Nephron (organoid): ENCODE data around the gene MYADML2.

ENCODE experiments used
- H3K27ac Mint-ChIP-seq, 3 experiments: 2 replicates each; pipeline ENCODE4 v1.8.0; 2020; ENCODE audit warnings: mixed read lengths in 3 of 3, mild to moderate bottlenecking in 2 of 3, moderate library complexity in 1 of 3
- H3K27me3 Mint-ChIP-seq: 2 replicates; pipeline ENCODE4 v1.8.0; 2021; ENCODE audit warnings: low read depth, mild to moderate bottlenecking, moderate library complexity, mixed read lengths
- H3K36me3 Mint-ChIP-seq: 2 replicates; pipeline ENCODE4 v1.8.0; 2020; ENCODE audit warnings: low read depth, mixed read lengths
- H3K4me1 Mint-ChIP-seq: 2 replicates; pipeline ENCODE4 v1.8.0; 2020; ENCODE audit warnings: mixed read lengths
- H3K4me3 Mint-ChIP-seq, 3 experiments: 2 replicates each; pipeline ENCODE4 v1.8.0; 2020; ENCODE audit warnings: mild to moderate bottlenecking in 3 of 3, mixed read lengths in 3 of 3, moderate library complexity in 2 of 3
- H3K9me3 Mint-ChIP-seq: 2 replicates; pipeline ENCODE4 v1.8.0; 2020; ENCODE audit warnings: mixed read lengths
- TF ChIP-seq, protein P1 (sequence below), 3 experiments: fragments of 200-600 bp; sonication (generic); IDR thresholded peaks; one replicate each; pipeline ENCODE4 v1.5.0; 2021; ENCODE audit warnings: antibody characterized with exemption in 3 of 3; ENCODE audit not compliant: unreplicated experiment in 3 of 3

The MYADML2 gene

DNA sequence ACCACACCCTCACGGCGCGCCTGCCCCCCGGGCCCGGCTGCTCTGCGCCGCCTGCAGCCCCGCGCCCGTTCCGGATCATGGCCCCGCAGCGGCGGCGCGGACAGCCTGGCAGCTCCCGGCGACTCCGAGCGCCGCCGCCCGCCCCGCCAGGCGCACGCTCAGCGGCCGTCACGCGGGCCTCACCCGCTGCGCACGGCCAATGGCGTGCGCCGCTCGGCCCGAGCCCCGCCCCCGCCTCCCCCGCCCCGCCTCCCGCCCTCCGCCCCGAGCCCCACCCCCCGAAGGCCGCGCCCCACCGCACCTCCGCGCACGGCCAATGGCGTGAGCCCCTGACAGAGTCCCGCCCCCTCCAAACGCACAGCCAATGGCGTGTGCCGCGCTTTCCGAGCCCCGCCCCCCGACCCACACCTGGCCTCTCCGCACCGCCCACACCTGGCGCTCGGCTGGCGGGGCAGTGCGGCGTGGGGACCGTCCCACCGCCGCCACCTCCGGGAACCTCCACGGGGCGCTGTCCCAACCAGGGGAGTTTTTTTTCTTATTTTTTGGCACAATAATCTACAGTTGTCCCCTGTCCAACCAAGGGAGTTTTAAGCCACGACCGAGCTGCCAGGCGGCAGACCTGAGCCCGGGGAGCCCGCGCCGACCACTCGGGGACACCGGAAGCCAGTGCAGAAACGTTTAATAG is 35.6 kb downstream of the MYADML2 start, which contains the start of gene PCYT2:
Gene PCYT2 (minus strand): TSS at position 123 of the 685 bp plus-strand sequence. CDS start 44 bp downstream, at position 79.
- TF ChIP-seq, protein P1, sequence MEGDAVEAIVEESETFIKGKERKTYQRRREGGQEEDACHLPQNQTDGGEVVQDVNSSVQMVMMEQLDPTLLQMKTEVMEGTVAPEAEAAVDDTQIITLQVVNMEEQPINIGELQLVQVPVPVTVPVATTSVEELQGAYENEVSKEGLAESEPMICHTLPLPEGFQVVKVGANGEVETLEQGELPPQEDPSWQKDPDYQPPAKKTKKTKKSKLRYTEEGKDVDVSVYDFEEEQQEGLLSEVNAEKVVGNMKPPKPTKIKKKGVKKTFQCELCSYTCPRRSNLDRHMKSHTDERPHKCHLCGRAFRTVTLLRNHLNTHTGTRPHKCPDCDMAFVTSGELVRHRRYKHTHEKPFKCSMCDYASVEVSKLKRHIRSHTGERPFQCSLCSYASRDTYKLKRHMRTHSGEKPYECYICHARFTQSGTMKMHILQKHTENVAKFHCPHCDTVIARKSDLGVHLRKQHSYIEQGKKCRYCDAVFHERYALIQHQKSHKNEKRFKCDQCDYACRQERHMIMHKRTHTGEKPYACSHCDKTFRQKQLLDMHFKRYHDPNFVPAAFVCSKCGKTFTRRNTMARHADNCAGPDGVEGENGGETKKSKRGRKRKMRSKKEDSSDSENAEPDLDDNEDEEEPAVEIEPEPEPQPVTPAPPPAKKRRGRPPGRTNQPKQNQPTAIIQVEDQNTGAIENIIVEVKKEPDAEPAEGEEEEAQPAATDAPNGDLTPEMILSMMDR (IDR thresholded peaks at IDR 0.05; ENCODE audit: unreplicated experiment in 3 of 3), result peak in 1 of 3 experiments; percentile 9
- Mint-ChIP-seq H3K36me3 (peaks cover 17% of the 10 kb centered on the region), H3K9me3 (no peaks in the 10 kb centered on the region), H3K4me3 (peak within 1 kb of the TSS; percentile 84 to 90 (median 89)), H3K27ac (peak within 1 kb of the TSS in 1 of 3 experiments; percentile 69), H3K27me3 (no peaks in the 10 kb centered on the region), H3K4me1 (no peaks in the 10 kb centered on the region)

DNA sequence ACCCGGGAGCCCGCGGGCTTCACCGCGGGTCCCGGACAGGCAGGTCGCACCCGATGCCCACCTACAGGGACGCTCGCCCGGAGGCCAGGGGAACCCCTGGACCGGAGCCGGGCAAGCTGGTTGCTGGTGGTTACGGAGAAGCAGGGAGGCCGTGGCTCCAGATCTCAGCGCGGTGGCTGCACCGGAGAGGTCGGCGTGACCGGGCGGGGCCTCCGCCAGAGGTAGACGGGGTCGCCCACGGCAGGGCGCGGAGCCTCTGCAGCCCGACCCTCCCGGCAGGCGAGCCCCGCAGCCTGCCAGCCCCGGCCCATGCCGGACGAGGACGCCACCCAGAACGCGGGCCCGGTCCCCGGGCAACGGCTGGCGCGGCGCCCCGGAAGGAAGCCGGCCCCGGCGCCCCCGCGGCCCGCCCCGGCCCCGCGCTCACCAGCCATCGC is 36.2 kb downstream of the MYADML2 start:
- Mint-ChIP-seq H3K27me3 (no peaks in the 10 kb centered on the region), H3K36me3 (peaks cover 13% of the 10 kb centered on the region), H3K9me3 (no peaks in the 10 kb centered on the region), H3K27ac (peak overlapping the region in 1 of 3 experiments; percentile 69), H3K4me3 (peak overlapping the region; percentile 84 to 90 (median 89)), H3K4me1 (no peaks in the 10 kb centered on the region)
- TF ChIP-seq, protein P1 (IDR thresholded peaks at IDR 0.05; ENCODE audit: unreplicated experiment in 3 of 3), result no peak

DNA sequence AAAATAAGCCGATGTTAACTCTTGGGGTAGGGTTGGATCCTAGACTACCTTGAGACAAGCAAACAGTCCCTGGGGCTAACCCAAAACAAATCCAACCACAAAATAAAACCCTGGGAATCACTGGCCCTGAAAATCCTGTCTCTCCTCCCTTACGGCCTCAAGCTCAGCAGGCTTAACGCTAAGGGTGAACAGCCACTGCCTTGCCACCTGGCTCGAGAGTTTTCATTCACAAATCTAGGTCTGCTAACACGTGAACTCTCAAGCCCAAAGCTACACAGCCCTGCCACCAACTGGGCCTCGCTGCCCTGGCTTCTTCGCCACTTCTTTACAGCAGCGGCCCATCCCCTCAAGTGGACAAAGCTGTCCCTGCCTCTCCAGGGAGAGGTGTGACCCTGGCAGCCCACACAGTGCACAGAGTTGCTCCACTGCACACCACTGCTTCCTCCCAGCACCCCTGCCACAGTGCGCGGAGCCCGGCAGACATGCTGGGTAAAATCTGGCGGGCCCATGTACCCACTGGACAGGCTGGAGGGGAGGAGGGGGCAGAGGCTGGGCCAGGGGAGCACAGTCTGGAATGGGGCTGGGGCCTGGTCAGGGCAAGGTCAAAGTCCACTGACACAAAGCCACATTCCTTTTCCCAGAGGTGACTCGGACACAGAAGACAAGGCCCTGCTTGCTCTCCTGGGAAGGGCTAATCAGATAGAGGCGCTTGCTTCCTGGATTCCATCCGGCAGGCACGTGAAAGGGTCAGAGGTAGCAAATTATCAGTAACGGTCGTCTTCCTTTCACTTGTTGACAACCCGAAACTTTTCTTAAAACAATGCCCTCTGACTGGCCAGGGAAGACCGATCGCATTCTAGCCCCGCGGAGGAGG is 36.8 kb downstream of the MYADML2 start:
- H3K4me1 Mint-ChIP-seq, result no peaks in the 10 kb centered on the region
- no peaks in the 10 kb centered on the region for H3K9me3 Mint-ChIP-seq
- TF ChIP-seq, protein P1 (IDR thresholded peaks at IDR 0.05; ENCODE audit: unreplicated experiment in 3 of 3), result no peak
- peak overlapping the region in 1 of 3 experiments; percentile 69 for H3K27ac Mint-ChIP-seq
- H3K4me3 Mint-ChIP-seq, result peak overlapping the region; percentile 84 to 90 (median 89)
- no peaks in the 10 kb centered on the region for H3K27me3 Mint-ChIP-seq
- peaks cover 10% of the 10 kb centered on the region for H3K36me3 Mint-ChIP-seq

DNA sequence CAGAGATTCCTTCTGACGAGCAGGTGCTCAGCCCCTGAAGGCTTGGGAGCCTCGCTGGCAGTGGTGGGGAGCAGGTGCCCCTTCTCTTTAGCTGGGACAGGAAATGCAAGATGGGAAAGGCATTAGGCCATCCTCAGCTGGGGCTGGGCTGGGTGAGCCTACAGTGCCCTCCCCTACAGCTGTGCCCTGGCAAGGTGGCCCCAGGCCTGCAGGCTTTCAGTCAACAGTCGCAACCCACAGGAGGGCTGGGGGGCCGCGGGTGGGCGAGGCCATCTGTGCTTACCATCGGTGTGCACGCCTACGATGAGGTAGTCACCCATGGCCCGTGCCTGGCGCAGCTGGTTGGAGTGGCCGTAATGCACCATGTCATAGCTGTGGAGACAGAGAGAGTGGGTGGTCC is 37.8 kb downstream of the MYADML2 start:
- Mint-ChIP-seq H3K4me1 (no peaks in the 10 kb centered on the region), H3K36me3 (peaks cover 10% of the 10 kb centered on the region), H3K9me3 (no peaks in the 10 kb centered on the region), H3K27me3 (no peaks in the 10 kb centered on the region), H3K27ac (no peak overlapping the region), H3K4me3 (peak overlapping the region; percentile 57 to 90 (median 89))
- TF ChIP-seq, protein P1 (IDR thresholded peaks at IDR 0.05; ENCODE audit: unreplicated experiment in 3 of 3), result no peak

DNA sequence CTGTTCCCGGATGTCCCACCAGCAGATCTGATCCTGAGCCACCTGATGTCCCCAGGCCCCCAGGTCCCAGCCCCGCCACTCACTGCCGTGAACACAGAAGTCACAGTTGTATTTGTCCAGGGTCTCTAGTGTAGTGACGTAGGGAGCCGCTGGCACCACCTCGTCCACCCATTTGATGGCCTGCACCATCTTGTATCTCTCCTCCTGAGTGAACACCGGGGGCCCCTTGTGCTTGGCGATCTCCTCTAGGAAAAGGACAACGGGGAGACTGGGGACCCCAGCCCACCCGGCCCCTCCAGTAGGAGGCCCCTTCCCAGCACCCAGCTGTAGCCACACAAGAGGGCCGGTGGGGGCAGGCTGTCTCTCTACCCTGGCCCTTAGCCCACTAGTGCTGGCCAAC is 38.2 kb downstream of the MYADML2 start:
- Mint-ChIP-seq H3K4me1 (no peaks in the 10 kb centered on the region), H3K27ac (no peak overlapping the region), H3K9me3 (no peaks in the 10 kb centered on the region), H3K4me3 (no peak overlapping the region), H3K27me3 (no peaks in the 10 kb centered on the region), H3K36me3 (peaks cover 10% of the 10 kb centered on the region)
- TF ChIP-seq, protein P1 (IDR thresholded peaks at IDR 0.05; ENCODE audit: unreplicated experiment in 3 of 3), result no peak
